ENCODE results near the gene MT1HL1.

GRCh38 chr1:237009611-237010010 is 5.4 kb upstream of the MT1HL1 start:
- no peak for TF ChIP-seq CTCF (IDR thresholded peaks at IDR 0.05; ENCODE audit: insufficient read depth, low read length)
- TF ChIP-seq POLR2AphosphoS5 (IDR thresholded peaks at IDR 0.05; ENCODE audit: low read depth), result no peak
